A673 (cell line): ENCODE results near the gene ADCY5.

Experiments used
- CTCF ChIP-seq: fragments of 300-800, 200-600 bp; sonication (generic); conservative IDR thresholded peaks from 2 replicates; pipeline ENCODE4 v1.5.1; 2017; ENCODE audit warnings: low read depth, mild to moderate bottlenecking, antibody characterized with exemption, low read length, moderate library complexity, mixed read lengths
- EZH2 ChIP-seq: fragments of 200-600 bp; sonication (generic); IDR thresholded peaks from 2 replicates; pipeline ENCODE4 v1.6.1; 2017; ENCODE audit warnings: borderline replicate concordance, low read depth, mild to moderate bottlenecking, mixed read lengths, antibody characterized with exemption, low read length; ENCODE audit not compliant: poor library complexity, severe bottlenecking

DNA sequence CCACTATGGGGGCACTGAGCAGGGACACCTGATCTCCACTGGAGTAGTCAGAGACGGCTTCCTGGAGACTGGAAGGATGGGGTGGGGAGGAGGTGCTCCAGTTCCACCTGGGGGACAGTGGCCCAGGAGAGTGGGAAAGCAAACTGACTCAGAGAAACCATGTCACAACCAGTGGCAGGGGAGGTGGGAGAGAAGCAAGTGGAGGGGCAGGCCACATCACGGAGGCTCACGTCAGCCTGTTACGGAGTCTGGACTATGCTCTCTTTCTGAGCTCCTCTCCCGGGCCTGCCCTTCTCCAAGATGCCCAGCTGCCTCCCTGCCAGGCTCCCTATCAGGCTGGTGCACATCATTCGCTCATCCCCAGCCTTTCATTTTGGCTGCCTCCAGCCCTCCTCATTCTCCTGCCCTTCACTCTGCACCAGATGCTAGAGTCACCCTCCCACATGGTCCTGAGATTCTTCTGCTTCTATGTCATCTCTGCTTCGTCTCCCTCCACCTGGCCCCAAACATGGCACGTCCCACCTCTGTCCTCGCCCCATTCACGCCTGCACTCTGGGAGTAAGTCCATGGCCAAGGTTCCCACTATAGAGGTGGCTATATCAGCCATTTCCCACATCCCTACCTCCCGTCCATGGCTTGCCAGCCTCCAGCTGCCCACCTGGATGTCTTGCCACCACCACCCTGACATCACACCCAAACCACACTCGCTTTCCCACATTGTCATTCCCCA lies 100.3 kb downstream of the ADCY5 start:
- TF ChIP-seq CTCF (no peak), EZH2 (no peak)
